Right lung (tissue), 5 donors: ENCODE results near the gene ARMH3. TPM values are rescaled to one million over a fixed set of nuclear protein-coding genes. Genes with fewer than 3 reads are reported as not detected.

ENCODE experiments used
- DNase-seq, 2 donors: peaks; one replicate each; pipeline ENCODE4 v3.0.0-alpha.2; 2013
- polyA plus RNA-seq, 5 donors: library from polyadenylated mRNA; unstranded; fragments of 120-200 nt; gene quantifications; one replicate each; pipeline versions ENCODE4 v1.2.1 to v1.2.3, GENCODE V29; 2013; ENCODE audit warnings: inconsistent platforms in 1 of 5, low replicate concordance in 1 of 5; ENCODE audit not compliant: insufficient read length in 5 of 5, insufficient read depth in 1 of 5

Gene ARMH3
- polyA plus RNA-seq, 5 donors: 20.3 to 23.8 (median 21.8) TPM

- DNase-seq: no peak
Observed at GRCh38 chr10:101797403-101798059, 258.4 kb downstream of the ARMH3 start.

Other genes starting within 250 kb of the ARMH3 start
- 100 to 1,000 TPM; 166 to 263 (median 238) TPM for gene OGA, start 237.7 kb downstream of the ARMH3 start, polyA plus RNA-seq
- 1 to 10 TPM; 5.9 to 8.4 (median 7.5) TPM for gene KCNIP2, start 212.4 kb downstream of the ARMH3 start, polyA plus RNA-seq
- 10 to 100 TPM in 2 of 5 donors, 1 to 10 TPM in 3; 7.8 to 14.0 (median 9.7) TPM for gene HPS6, start 9.2 kb upstream of the ARMH3 start, polyA plus RNA-seq
- 100 to 1,000 TPM; 135 to 186 (median 147) TPM for gene LDB1, start 64.2 kb upstream of the ARMH3 start, polyA plus RNA-seq
- gene PPRC1, start 76.9 kb upstream of the ARMH3 start, polyA plus RNA-seq: 10 to 100 TPM; 33.7 to 48.3 (median 40.6) TPM
- gene NOLC1, start 96.2 kb upstream of the ARMH3 start, polyA plus RNA-seq: 10 to 100 TPM; 78.3 to 85.5 (median 82.3) TPM
- under 1 TPM; 0.42 to 0.74 (median 0.47) TPM for gene ELOVL3, start 170.1 kb upstream of the ARMH3 start, polyA plus RNA-seq
- gene PITX3, start 185.3 kb upstream of the ARMH3 start, polyA plus RNA-seq: 1 to 10 TPM in 1 of 5 donors, under 1 TPM in 3, not detected in 1; 0.21 to 2.3 (median 0.52) TPM
- 10 to 100 TPM; 38.8 to 48.0 (median 44.6) TPM for gene GBF1, start 189.4 kb upstream of the ARMH3 start, polyA plus RNA-seq